WTC11 (cell line): ENCODE results near the gene PLCG1.

Source experiments
- CTCF ChIP-seq: fragments of 200-600 bp; IDR thresholded peaks from 2 replicates; pipeline ENCODE4 v1.8.0; 2022; ENCODE audit warnings: antibody characterized with exemption
- E2F1 ChIP-seq: sonication (generic); formaldehyde crosslinking; IDR thresholded peaks from 2 replicates; pipeline ENCODE4 v1.8.0; 2022; ENCODE audit warnings: mild to moderate bottlenecking, missing genetic modification reagents

- no peak for TF ChIP-seq E2F1
- TF ChIP-seq CTCF = no peak
Measured at GRCh38 chr20:41155261-41155660, 17.9 kb downstream of the PLCG1 start.
